B cell (primary cell): ENCODE measurements around the gene TIAM1. TPM values are rescaled to one million over a fixed set of nuclear protein-coding genes. Genes with fewer than 3 reads are reported as not detected.
"Not testable (repeated sequence)": the region's sequence is repeated elsewhere in the genome, so short reads cannot be mapped to it uniquely, and the experiment has no call there.

ENCODE experiments used
- ATAC-seq: fragments of 200-7000 bp; cut with Tn5 transposase; one replicate; pipeline ENCODE4 v1.10.0; 2021; ENCODE audit warnings: low read depth, mild to moderate bottlenecking, moderate number of reproducible peaks, moderate library complexity
- CTCF ChIA-PET: fragments of 350-600 bp; sonication (Branson Sonifier 250); formaldehyde crosslinking; loops from one replicate; lab custom pipeline; 2021; ENCODE audit warnings: antibody characterized with exemption, inconsistent platforms; lab: Charles Lee
- POLR2A ChIA-PET: fragments of 350-600 bp; sonication (Branson Sonifier 250); formaldehyde crosslinking; loops from one replicate; lab custom pipeline; 2021; ENCODE audit warnings: antibody characterized with exemption; lab: Charles Lee
- DNase-seq: peaks from one replicate; pipeline ENCODE4 v3.0.0; 2013
- H2AFZ ChIP-seq: 2 replicates; pipeline ENCODE4 v1.6.1; 2012; ENCODE audit warnings: mild to moderate bottlenecking, low read depth, low read length; ENCODE audit not compliant: insufficient read depth, poor library complexity, severe bottlenecking
- H3K27ac ChIP-seq, 2 donors: 1 replicate in 1 of 2; 2 replicates in 1 of 2; pipeline ENCODE4 v1.5.1; 2012 to 2013; ENCODE audit warnings: low read length in 2 of 2, mild to moderate bottlenecking in 2 of 2, moderate library complexity in 1 of 2
- H3K27me3 ChIP-seq, 4 experiments: fragments of 200-600 bp in 1 of 4; sonication (generic) in 1 of 4; replicated peaks in 1 of 4; 1 replicate in 2 of 4; 2 replicates in 2 of 4; pipeline versions ENCODE4 v1.6.1 to v1.7.0; 2013 to 2016; ENCODE audit warnings: low read length in 3 of 4, mild to moderate bottlenecking in 2 of 4, mixed read lengths in 1 of 4, moderate library complexity in 1 of 4; ENCODE audit not compliant: insufficient read depth in 4 of 4, control insufficient read depth in 3 of 4; ENCODE audit errors: control extremely low read depth in 1 of 4
- H3K36me3 ChIP-seq, 2 experiments: replicated peaks in 1 of 2; 1 replicate in 1 of 2; 2 replicates in 1 of 2; pipeline versions ENCODE4 v1.6.1 to v1.7.1; 2013; ENCODE audit warnings: low read length in 1 of 2; ENCODE audit not compliant: insufficient read depth in 2 of 2, control insufficient read depth in 1 of 2; ENCODE audit errors: control extremely low read depth in 1 of 2, extremely low read depth in 1 of 2
- H3K4me1 ChIP-seq, 2 donors: fragments of 200-600 bp in 1 of 2; sonication (generic) in 1 of 2; 1 replicate in 1 of 2; 2 replicates in 1 of 2; pipeline versions ENCODE4 v1.5.1 to v1.6.1; 2013 to 2017; ENCODE audit warnings: low read length in 2 of 2; ENCODE audit not compliant: control insufficient read depth in 2 of 2, insufficient read depth in 2 of 2
- H3K4me2 ChIP-seq: replicated peaks from 2 replicates; pipeline ENCODE3; 2012; ENCODE audit warnings: mild to moderate bottlenecking, low read depth, low read length; ENCODE audit not compliant: poor library complexity, severe bottlenecking
- H3K4me3 ChIP-seq, 5 experiments: fragments of 200-600 bp in 1 of 5; sonication (generic) in 1 of 5; 1 replicate in 3 of 5; 2 replicates in 2 of 5; pipeline versions ENCODE4 v1.5.1 to v1.7.0; 2011 to 2016; ENCODE audit warnings: low read length in 4 of 5, mild to moderate bottlenecking in 4 of 5, low read depth in 2 of 5, control low read depth in 1 of 5, moderate library complexity in 1 of 5; ENCODE audit not compliant: insufficient read depth in 1 of 5; ENCODE audit errors: control extremely low read depth in 1 of 5, extremely low read depth in 1 of 5
- H3K79me2 ChIP-seq: fragments of 200-600 bp; sonication (generic); one replicate; pipeline ENCODE4 v1.6.0; 2016; ENCODE audit warnings: low read length; ENCODE audit not compliant: control insufficient read depth, insufficient read depth
- H3K9ac ChIP-seq: fragments of 200-600 bp; sonication (generic); 2 replicates; pipeline ENCODE4 v1.6.1; 2017; ENCODE audit warnings: mild to moderate bottlenecking, low read length, moderate library complexity
- H3K9me3 ChIP-seq, 3 donors: one replicate each; pipeline versions ENCODE4 v1.6.1 to v1.7.1; 2013; ENCODE audit warnings: low read length in 2 of 3; ENCODE audit not compliant: control insufficient read depth in 2 of 3, insufficient read depth in 1 of 3; ENCODE audit errors: control extremely low read depth in 1 of 3
- H4K20me1 ChIP-seq: 2 replicates; pipeline ENCODE4 v1.6.0; 2012; ENCODE audit warnings: mild to moderate bottlenecking, low read length; ENCODE audit not compliant: insufficient read depth, control insufficient read depth, poor library complexity, severe bottlenecking
- H3K27ac Mint-ChIP-seq: one replicate; pipeline ENCODE4 v1.8.0; 2021; ENCODE audit warnings: mixed read lengths
- H3K27me3 Mint-ChIP-seq: one replicate; pipeline ENCODE4 v1.8.0; 2021; ENCODE audit warnings: mixed read lengths
- H3K4me1 Mint-ChIP-seq: one replicate; pipeline ENCODE4 v1.8.0; 2021; ENCODE audit warnings: mixed read lengths
- H3K4me3 Mint-ChIP-seq: one replicate; pipeline ENCODE4 v1.8.0; 2021; ENCODE audit warnings: mixed read lengths
- H3K9me3 Mint-ChIP-seq: one replicate; pipeline ENCODE4 v1.8.0; 2022; ENCODE audit warnings: mixed read lengths; ENCODE audit not compliant: insufficient read depth
- CTCF ChIP-seq: fragments of 200-600 bp; IDR thresholded peaks from one replicate; pipeline ENCODE4 v1.8.0; 2022; ENCODE audit warnings: antibody characterized with exemption, mild to moderate bottlenecking
- EZH2 ChIP-seq: IDR thresholded peaks from 2 replicates; pipeline ENCODE4 v1.6.1; 2012; ENCODE audit warnings: borderline replicate concordance, low read depth, mild to moderate bottlenecking, moderate library complexity, low read length; ENCODE audit not compliant: insufficient read depth, poor library complexity, severe bottlenecking
- WGBS: methylation state at CpG from one replicate; pipeline ENCODE4 v1.1.5; 2013; ENCODE audit warnings: missing lambda C conversion rate; ENCODE audit not compliant: insufficient coverage; 5-methylcytosine and 5-hydroxymethylcytosine counted together
- intact Hi-C: fragments of 100-400 bp; cut with micrococcal nuclease; formaldehyde crosslinking; loops from one replicate; pipeline ENCODE4 v1.10.0; 2022
- polyA plus RNA-seq: library from polyadenylated mRNA; depleted of rRNA; stranded (reverse); fragments of >200 nt; gene quantifications from 2 replicates; pipeline ENCODE4 v1.2.3, GENCODE V29; 2012
- total RNA-seq, 2 donors: library from RNA; stranded (reverse); fragments of 120-200 nt in 1 of 2; gene quantifications; 1 replicate in 1 of 2; 2 replicates in 1 of 2; pipeline versions ENCODE4 v1.2.3 to v1.2.4, GENCODE V29; 2013 to 2022

The TIAM1 gene
- total and polyA plus RNA-seq, 2 donors (not counting 1 experiment from before 2014, with no cell fraction given): 0.51 to 1.0 TPM

- H3K4me1 ChIP-seq: no peaks in the 10 kb centered on the region
- Mint-ChIP-seq H3K4me1 (no peaks in the 10 kb centered on the region), H3K27me3 (peaks cover 3% of the 10 kb centered on the region), H3K9me3 (peaks cover 2% of the 10 kb centered on the region), H3K27ac (no peak overlapping the region), H3K4me3 (no peak overlapping the region)
- ChIA-PET CTCF (no interaction called here), POLR2A (interaction anchor here (0.6 kb wide), 1 partner anchor 10 kb away, joined by 4 read pairs; no protein-coding TSS in a partner anchor)
- no peaks in the 10 kb centered on the region for H3K27me3 ChIP-seq
- H3K79me2 ChIP-seq: no peaks in the 10 kb centered on the region
- H3K27ac ChIP-seq: no peak overlapping the region
- TF ChIP-seq EZH2 (no peak), CTCF (no peak)
- no peak overlapping the region for H3K9ac ChIP-seq
- WGBS: 100% methylated on average over 1 of the region's 3 CpGs
- no peak overlapping the region for H3K4me3 ChIP-seq
- DNase-seq (no peak), ATAC-seq (no peak)
- no peaks in the 10 kb centered on the region for H3K36me3 ChIP-seq
- intact Hi-C loops: no loop called here
- no peaks in the 10 kb centered on the region for H3K9me3 ChIP-seq
- no peak overlapping the region for H2AFZ ChIP-seq
- no peak overlapping the region for H3K4me2 ChIP-seq
- no peaks in the 10 kb centered on the region for H4K20me1 ChIP-seq
These were observed 111.7 kb downstream of the TIAM1 start for GRCh38 chr21:31232344-31232743.

- H3K9me3 ChIP-seq: no peaks in the 10 kb centered on the region
- H3K36me3 ChIP-seq: no peaks in the 10 kb centered on the region
- no peak for DNase-seq
- H3K27me3 Mint-ChIP-seq: peaks cover 3% of the 10 kb centered on the region
- ChIA-PET POLR2A (no interaction called here), CTCF (interaction anchor here (0.6 kb wide), 1 partner anchor 34 kb away, joined by 4 read pairs; no protein-coding TSS in a partner anchor)
- H3K79me2 ChIP-seq: no peaks in the 10 kb centered on the region
- 96% methylated on average over 5 of the region's 6 CpGs for WGBS
- H3K4me3 Mint-ChIP-seq: no peak overlapping the region
- no peaks in the 10 kb centered on the region for H3K4me1 Mint-ChIP-seq
- no peaks in the 10 kb centered on the region for H4K20me1 ChIP-seq
- no peak overlapping the region for H3K4me3 ChIP-seq
- ATAC-seq: no peak
- intact Hi-C loops: no loop called here
- peaks cover 2% of the 10 kb centered on the region for H3K9me3 Mint-ChIP-seq
- TF ChIP-seq CTCF (no peak), EZH2 (no peak)
- no peak overlapping the region for H3K9ac ChIP-seq
- no peaks in the 10 kb centered on the region for H3K4me1 ChIP-seq
- no peak overlapping the region for H3K4me2 ChIP-seq
- no peak overlapping the region for H2AFZ ChIP-seq
- no peak overlapping the region for H3K27ac ChIP-seq
- H3K27ac Mint-ChIP-seq: no peak overlapping the region
- H3K27me3 ChIP-seq: no peaks in the 10 kb centered on the region
These were observed 113.1 kb downstream of the TIAM1 start for GRCh38 chr21:31230937-31231336.

GRCh38 chr21:31228723-31229122, 115.3 kb downstream of the TIAM1 start:
- H3K4me3 Mint-ChIP-seq, ATAC-seq, H4K20me1 ChIP-seq, CTCF ChIA-PET, H3K27ac Mint-ChIP-seq, H3K27ac ChIP-seq, DNase-seq, H3K4me3 ChIP-seq, POLR2A ChIA-PET, H3K9me3 Mint-ChIP-seq, H3K4me1 Mint-ChIP-seq, H3K9me3 ChIP-seq, H3K79me2 ChIP-seq, intact Hi-C loops, H3K9ac ChIP-seq, H3K27me3 ChIP-seq, H3K27me3 Mint-ChIP-seq, H3K36me3 ChIP-seq, H3K4me2 ChIP-seq, H3K4me1 ChIP-seq, H2AFZ ChIP-seq: not testable (repeated sequence)
- 0% methylated on average over 1 of the region's 6 CpGs for WGBS
